Stimulated activated CD4-positive, alpha-beta T cell treated with anti-CD3 and anti-CD28 coated beads, TNF-alpha, amount 100 ng/mL, for 4 hours (primary cell): ENCODE data around the gene ATG9A.
"Not testable (repeated sequence)": the region's sequence is repeated elsewhere in the genome, so short reads cannot be mapped to it uniquely, and the experiment has no call there.

Experiments
- DNase-seq, 3 experiments: peaks; one replicate each; pipeline ENCODE4 v3.0.0-alpha.2; 2020; ENCODE audit warnings: low read depth in 3 of 3

The ATG9A gene

GRCh38 chr2:219205981-219206327, 23.5 kb downstream of the ATG9A start:
- no peak for DNase-seq

- DNase-seq = no peak
These were observed 24.3 kb downstream of the ATG9A start for GRCh38 chr2:219205165-219205538.

- DNase-seq = no peak
These were observed 24.8 kb downstream of the ATG9A start for GRCh38 chr2:219204425-219205164.

GRCh38 chr2:219201331-219201730, 28.1 kb downstream of the ATG9A start:
- DNase-seq = not testable (repeated sequence)

- not testable (repeated sequence) for DNase-seq
These were observed 28.7 kb downstream of the ATG9A start for GRCh38 chr2:219200502-219201326.

GRCh38 chr2:219199470-219200211, 29.8 kb downstream of the ATG9A start:
- DNase-seq = no peak

- DNase-seq = no peak
These were observed 30.5 kb downstream of the ATG9A start for GRCh38 chr2:219198974-219199373.

GRCh38 chr2:219197388-219197787, 32.0 kb downstream of the ATG9A start:
- no peak for DNase-seq

- DNase-seq = no peak
These were observed 42.5 kb downstream of the ATG9A start for GRCh38 chr2:219186754-219187456.

GRCh38 chr2:219184121-219184520, 45.3 kb downstream of the ATG9A start:
- no peak for DNase-seq

GRCh38 chr2:219183151-219183772, 46.2 kb downstream of the ATG9A start:
- DNase-seq = no peak

- DNase-seq = no peak
These were observed 46.9 kb downstream of the ATG9A start for GRCh38 chr2:219182331-219183150.

GRCh38 chr2:219181531-219181930, 47.9 kb downstream of the ATG9A start:
- DNase-seq = no peak

GRCh38 chr2:219180961-219181360, 48.5 kb downstream of the ATG9A start:
- DNase-seq = no peak

GRCh38 chr2:219179601-219180465, 49.6 kb downstream of the ATG9A start:
- DNase-seq = no peak

GRCh38 chr2:219178377-219179175, 50.9 kb downstream of the ATG9A start:
- peak in 1 of 3 experiments; percentile 10 for DNase-seq

GRCh38 chr2:219177552-219178376, 51.7 kb downstream of the ATG9A start, which contains the start of gene RETREG2:
Gene RETREG2 (plus strand): TSS chr2:219178275. CDS start chr2:219178353, 78 bp downstream.
- peak; percentile 53 to 66 (median 63) for DNase-seq
